H1 (cell line): ENCODE measurements around the gene MYOC. TPM values are rescaled to one million over a fixed set of nuclear protein-coding genes. Genes with fewer than 3 reads are reported as not detected.

Source experiments
- HDAC6 ChIP-seq: IDR thresholded peaks from one replicate; pipeline ENCODE4 v1.7.1; 2012; ENCODE audit warnings: low read depth, mild to moderate bottlenecking, inconsistent platforms, low read length, moderate library complexity
- PHF8 ChIP-seq: fragments of 200-600 bp; sonication (generic); conservative IDR thresholded peaks from 2 replicates; pipeline ENCODE4 v1.7.1; 2012; ENCODE audit warnings: low read depth, mild to moderate bottlenecking, inconsistent platforms, low read length, moderate library complexity
- SUZ12 ChIP-seq: fragments of 200-600 bp; sonication (generic); IDR thresholded peaks from 2 replicates; pipeline ENCODE4 v1.6.1; 2012; ENCODE audit warnings: mild to moderate bottlenecking, inconsistent platforms, low read length, moderate library complexity, mixed read lengths
- polyA plus RNA-seq, 7 experiments: library from polyadenylated mRNA; depleted of rRNA in 3 of 7; stranded (reverse) in 5 of 7; unstranded in 2 of 7; fragments of >200 nt in 5 of 7; fragments of 200-250 nt in 2 of 7; gene quantifications; 1 replicate in 5 of 7; 2 replicates in 1 of 7; 4 replicates in 1 of 7; pipeline versions ENCODE4 v1.2.1 to v1.2.3, GENCODE V29; 2011 to 2013; ENCODE audit warnings: missing spikeins in 2 of 7, mixed read lengths in 2 of 7
- total RNA-seq: library from RNA; stranded (reverse); fragmentation: NEBNext Ultra II Directional; extraction: Animal tissue kit (Norgen Biotek cat#: 25700); gene quantifications from 2 replicates; pipeline ENCODE4 v1.2.1, GENCODE V29; 2021

MYOC gene
- total and polyA plus RNA-seq, 2 of the 8 experiments (the other 6 are each of a cell fraction or from before 2014, with no cell fraction given): not detected

GRCh38 chr1:171635661-171636060 lies 16.8 kb downstream of the MYOC start (continued):
- TF ChIP-seq SUZ12 (no peak), PHF8 (no peak), HDAC6 (no peak)
